ENCODE data around the gene SPSB3.

- TF ChIP-seq CTCF (optimal IDR thresholded peaks at IDR 0.05 in 1 of 3, IDR thresholded peaks at IDR 0.05 in 1 of 3, conservative IDR thresholded peaks at IDR 0.05 in 1 of 3; ENCODE audit: extremely low read depth in 1 of 3, insufficient read depth in 2 of 3, low read length in 3 of 3) (no peak), EZH2 (IDR thresholded peaks at IDR 0.05; ENCODE audit: low read length) (no peak)
Observed at GRCh38 chr16:1762196-1762878, 20.0 kb downstream of the SPSB3 start.
